ENCODE data around the gene FAM118B. TPM values are rescaled to one million over a fixed set of nuclear protein-coding genes. Genes with fewer than 3 reads are reported as not detected.

Gene FAM118B
- polyA plus RNA-seq, 1 experiment: 36.7 TPM

DNA sequence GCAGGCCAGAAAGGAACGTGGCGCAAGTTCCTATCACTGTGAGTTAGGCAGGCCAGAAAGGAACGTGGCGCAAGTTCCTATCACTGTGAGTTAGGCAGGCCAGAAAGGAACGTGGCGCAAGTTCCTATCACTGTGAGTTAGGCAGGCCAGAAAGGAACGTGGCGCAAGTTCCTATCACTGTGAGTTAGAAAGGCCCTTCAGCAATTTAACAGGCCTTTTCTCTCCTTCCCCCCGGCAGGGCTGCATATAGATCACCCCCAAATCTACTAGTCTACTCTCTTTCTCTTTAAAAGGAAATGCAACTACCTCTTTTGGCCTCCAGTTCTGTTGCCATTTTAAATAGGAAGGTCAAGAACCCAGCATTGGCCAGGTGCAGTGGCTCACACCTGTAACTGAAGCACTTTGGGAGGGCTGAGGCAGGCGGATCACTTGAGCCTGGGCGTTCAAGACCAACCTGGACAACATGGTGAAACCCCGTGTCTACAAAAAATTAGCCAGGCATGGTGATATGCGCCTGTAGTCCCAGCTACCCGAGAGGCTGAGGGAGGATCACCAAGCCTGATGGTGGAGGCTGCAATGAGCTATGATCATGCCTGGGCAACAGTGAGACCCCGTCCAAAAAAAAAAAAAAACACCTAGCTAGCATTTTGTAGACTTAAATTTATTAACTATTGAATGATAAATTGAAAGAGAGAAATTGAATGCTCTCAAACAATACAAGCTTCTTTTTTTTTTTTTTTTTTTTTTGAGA lies 14.9 kb downstream of the FAM118B start:
- DNase-seq (ENCODE audit: low read depth, low spot score): no peak
- TF ChIP-seq, protein P1, sequence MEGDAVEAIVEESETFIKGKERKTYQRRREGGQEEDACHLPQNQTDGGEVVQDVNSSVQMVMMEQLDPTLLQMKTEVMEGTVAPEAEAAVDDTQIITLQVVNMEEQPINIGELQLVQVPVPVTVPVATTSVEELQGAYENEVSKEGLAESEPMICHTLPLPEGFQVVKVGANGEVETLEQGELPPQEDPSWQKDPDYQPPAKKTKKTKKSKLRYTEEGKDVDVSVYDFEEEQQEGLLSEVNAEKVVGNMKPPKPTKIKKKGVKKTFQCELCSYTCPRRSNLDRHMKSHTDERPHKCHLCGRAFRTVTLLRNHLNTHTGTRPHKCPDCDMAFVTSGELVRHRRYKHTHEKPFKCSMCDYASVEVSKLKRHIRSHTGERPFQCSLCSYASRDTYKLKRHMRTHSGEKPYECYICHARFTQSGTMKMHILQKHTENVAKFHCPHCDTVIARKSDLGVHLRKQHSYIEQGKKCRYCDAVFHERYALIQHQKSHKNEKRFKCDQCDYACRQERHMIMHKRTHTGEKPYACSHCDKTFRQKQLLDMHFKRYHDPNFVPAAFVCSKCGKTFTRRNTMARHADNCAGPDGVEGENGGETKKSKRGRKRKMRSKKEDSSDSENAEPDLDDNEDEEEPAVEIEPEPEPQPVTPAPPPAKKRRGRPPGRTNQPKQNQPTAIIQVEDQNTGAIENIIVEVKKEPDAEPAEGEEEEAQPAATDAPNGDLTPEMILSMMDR (IDR thresholded peaks at IDR 0.05; ENCODE audit: low read depth, low read length): no peak
- Histone ChIP-seq H3K9me3 (ENCODE audit: control insufficient read depth, insufficient read depth, low read length) (no peaks in the 10 kb centered on the region), H3K4me3 (ENCODE audit: low read depth, low read length) (no peak overlapping the region), H3K27me3 (ENCODE audit: control insufficient read depth, insufficient read depth, low read length) (no peaks in the 10 kb centered on the region), H3K27ac (ENCODE audit: low read depth, low read length) (no peak overlapping the region)
- ChIA-PET CTCF (interaction anchor here (0.6 to 0.7 kb wide), 4 partner anchors 10 to 33 kb away, joined by 3 to 5 read pairs (median 3); no protein-coding TSS in a partner anchor), POLR2A (no interaction called here)

DNA sequence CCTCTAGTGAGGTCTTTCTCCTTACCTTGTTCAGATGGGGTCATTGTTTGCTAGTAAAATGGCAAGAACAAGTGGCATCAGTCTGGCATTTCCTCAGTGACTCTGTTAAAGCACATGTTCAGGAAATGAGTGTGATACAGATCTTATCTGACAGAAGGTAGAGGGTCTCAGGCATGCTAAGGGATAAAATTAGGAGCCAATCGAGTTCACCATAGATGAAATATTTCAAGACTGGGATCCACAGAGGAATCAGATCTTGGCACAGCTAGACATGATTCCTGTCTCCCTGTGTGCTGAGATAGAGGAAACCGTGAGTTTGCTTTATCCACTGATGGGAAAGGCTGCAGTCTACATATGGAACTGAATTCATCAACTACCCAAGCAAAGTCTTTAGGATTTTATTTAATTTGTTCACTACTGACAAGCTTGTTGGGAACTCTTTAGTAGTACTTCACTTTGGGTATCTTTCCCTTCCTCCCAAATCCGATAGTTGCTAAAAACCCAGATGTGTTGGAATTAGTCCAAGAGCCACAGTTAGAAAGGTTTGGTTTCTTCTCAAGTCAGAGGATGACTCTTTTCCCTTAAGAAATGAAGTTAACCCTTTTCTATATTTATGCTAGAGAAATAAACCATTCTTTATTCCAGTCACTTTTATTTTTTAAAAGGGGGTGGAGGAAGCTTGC lies 18.4 kb downstream of the FAM118B start:
- no peak overlapping the region for H3K4me3 ChIP-seq (ENCODE audit: low read depth, low read length)
- TF ChIP-seq, protein P1 (IDR thresholded peaks at IDR 0.05; ENCODE audit: low read depth, low read length): no peak
- POLR2A ChIA-PET: no interaction called here
- no peaks in the 10 kb centered on the region for H3K9me3 ChIP-seq (ENCODE audit: control insufficient read depth, insufficient read depth, low read length)
- CTCF ChIA-PET: interaction anchor here (1.1 to 2.9 kb wide), 3 partner anchors 10 to 307 kb away, joined by 3 to 9 read pairs (median 6); no protein-coding TSS in a partner anchor
- peak; percentile 32 for DNase-seq (ENCODE audit: low read depth, low spot score)
- peak overlapping the region; percentile 11 for H3K27ac ChIP-seq (ENCODE audit: low read depth, low read length)
- H3K27me3 ChIP-seq (ENCODE audit: control insufficient read depth, insufficient read depth, low read length): no peaks in the 10 kb centered on the region

DNA sequence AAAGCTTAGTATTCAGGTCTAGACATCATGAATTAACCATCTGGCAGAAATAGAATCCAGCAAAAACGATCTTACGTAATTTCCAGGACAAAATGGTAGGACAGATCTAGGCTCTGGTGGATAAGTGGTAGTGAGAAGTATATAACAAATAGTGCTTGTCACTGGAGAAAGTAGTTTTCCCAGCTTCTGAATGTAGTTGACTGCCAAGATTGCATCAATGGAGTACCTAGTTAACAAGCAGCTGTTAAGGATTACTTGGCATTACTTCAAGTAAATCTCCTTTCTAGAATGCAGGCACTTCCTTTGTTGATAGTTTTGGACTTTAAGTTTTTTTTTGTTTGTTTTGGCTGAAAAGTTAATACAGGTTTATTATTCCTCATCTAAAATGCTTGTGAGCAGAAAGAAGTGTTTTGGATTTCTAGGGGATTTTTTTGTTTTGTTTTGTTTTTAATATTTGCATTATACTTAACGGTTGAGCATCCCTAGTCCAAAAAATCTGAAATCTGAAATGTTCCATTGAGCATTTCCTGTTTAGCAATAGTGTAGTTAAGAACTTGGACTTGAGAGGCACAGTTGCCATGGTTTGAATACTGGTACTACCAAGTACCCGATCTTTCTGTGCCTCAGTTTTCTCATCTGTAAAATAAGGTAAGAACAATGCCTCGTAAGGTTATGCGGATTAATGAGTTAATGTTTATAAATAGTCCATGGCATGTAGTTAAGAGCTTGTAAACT lies 20.3 kb downstream of the FAM118B start:
- peak; percentile 36 for DNase-seq (ENCODE audit: low read depth, low spot score)
- TF ChIP-seq, protein P1 (IDR thresholded peaks at IDR 0.05; ENCODE audit: low read depth, low read length): no peak
- ChIA-PET CTCF (interaction anchor here (1.6 to 2.9 kb wide), 2 partner anchors 38 to 309 kb away, joined by 6 to 9 read pairs; no protein-coding TSS in a partner anchor), POLR2A (interaction anchor here (1.0 kb wide), 1 partner anchor 19 kb away, joined by 3 read pairs; no protein-coding TSS in a partner anchor)
- Histone ChIP-seq H3K9me3 (ENCODE audit: control insufficient read depth, insufficient read depth, low read length) (no peaks in the 10 kb centered on the region), H3K4me3 (ENCODE audit: low read depth, low read length) (no peak overlapping the region), H3K27ac (ENCODE audit: low read depth, low read length) (no peak overlapping the region), H3K27me3 (ENCODE audit: control insufficient read depth, insufficient read depth, low read length) (no peaks in the 10 kb centered on the region)

DNA sequence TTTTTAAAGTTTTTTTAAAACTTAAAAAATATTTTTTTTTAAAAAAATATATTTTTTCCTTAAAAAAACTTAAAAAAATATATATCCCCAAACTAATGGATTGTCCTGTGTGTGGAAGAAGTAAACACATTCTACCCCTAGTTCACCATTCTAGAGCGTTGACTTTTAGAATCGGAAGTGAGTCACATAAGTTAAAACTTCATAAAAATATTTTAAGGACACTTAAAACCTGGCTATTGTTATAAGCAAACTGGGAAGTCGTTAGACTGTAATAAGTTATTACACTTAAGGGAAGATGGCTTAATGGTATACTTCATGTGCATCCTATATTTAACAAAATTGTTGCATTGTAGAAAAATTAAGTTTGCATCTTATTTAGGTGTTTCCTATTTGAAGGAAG lies 21.1 kb downstream of the FAM118B start:
- Histone ChIP-seq H3K4me3 (ENCODE audit: low read depth, low read length) (no peak overlapping the region), H3K27me3 (ENCODE audit: control insufficient read depth, insufficient read depth, low read length) (no peaks in the 10 kb centered on the region), H3K9me3 (ENCODE audit: control insufficient read depth, insufficient read depth, low read length) (no peaks in the 10 kb centered on the region), H3K27ac (ENCODE audit: low read depth, low read length) (no peak overlapping the region)
- CTCF ChIA-PET: interaction anchor here (2.9 kb wide), 1 partner anchor 39 kb away, joined by 9 read pairs; no protein-coding TSS in a partner anchor
- DNase-seq (ENCODE audit: low read depth, low spot score): no peak
- POLR2A ChIA-PET: no interaction called here
- TF ChIP-seq, protein P1 (IDR thresholded peaks at IDR 0.05; ENCODE audit: low read depth, low read length): no peak

Data from AG04450 (cell line).